Vagina (tissue), 2 donors: ENCODE measurements around the gene LDLRAD3.

ENCODE experiments used
- POLR2A ChIP-seq, 2 donors: fragments of 450-650 bp; IDR thresholded peaks; one replicate each; pipeline ENCODE4 v1.6.1; 2017; ENCODE audit warnings: antibody characterized with exemption in 2 of 2, mild to moderate bottlenecking in 2 of 2, moderate library complexity in 2 of 2
- TF ChIP-seq, protein P1 (sequence below), 3 experiments: fragments of 450-650 bp in 2 of 3; fragments of 200-600 bp in 1 of 3; sonication (generic) in 1 of 3; IDR thresholded peaks; one replicate each; pipeline ENCODE4 v1.5.1; 2017 to 2019; ENCODE audit warnings: antibody characterized with exemption in 3 of 3, mild to moderate bottlenecking in 2 of 3, moderate library complexity in 2 of 3

DNA sequence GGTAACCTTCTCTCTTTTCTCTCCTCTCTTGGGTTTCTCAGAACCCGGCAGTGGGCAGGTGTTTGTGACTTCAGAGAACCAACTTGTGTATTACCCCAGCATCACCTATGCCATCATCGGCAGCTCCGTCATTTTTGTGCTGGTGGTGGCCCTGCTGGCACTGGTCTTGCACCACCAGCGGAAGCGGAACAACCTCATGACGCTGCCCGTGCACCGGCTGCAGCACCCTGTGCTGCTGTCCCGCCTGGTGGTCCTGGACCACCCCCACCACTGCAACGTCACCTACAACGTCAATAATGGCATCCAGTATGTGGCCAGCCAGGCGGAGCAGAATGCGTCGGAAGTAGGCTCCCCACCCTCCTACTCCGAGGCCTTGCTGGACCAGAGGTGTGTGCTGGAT is 283.2 kb downstream of the LDLRAD3 start:
- TF ChIP-seq, protein P1, sequence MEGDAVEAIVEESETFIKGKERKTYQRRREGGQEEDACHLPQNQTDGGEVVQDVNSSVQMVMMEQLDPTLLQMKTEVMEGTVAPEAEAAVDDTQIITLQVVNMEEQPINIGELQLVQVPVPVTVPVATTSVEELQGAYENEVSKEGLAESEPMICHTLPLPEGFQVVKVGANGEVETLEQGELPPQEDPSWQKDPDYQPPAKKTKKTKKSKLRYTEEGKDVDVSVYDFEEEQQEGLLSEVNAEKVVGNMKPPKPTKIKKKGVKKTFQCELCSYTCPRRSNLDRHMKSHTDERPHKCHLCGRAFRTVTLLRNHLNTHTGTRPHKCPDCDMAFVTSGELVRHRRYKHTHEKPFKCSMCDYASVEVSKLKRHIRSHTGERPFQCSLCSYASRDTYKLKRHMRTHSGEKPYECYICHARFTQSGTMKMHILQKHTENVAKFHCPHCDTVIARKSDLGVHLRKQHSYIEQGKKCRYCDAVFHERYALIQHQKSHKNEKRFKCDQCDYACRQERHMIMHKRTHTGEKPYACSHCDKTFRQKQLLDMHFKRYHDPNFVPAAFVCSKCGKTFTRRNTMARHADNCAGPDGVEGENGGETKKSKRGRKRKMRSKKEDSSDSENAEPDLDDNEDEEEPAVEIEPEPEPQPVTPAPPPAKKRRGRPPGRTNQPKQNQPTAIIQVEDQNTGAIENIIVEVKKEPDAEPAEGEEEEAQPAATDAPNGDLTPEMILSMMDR (IDR thresholded peaks at IDR 0.05) = no peak
- no peak for TF ChIP-seq POLR2A (IDR thresholded peaks at IDR 0.05)
